Osteocyte (in vitro differentiated cells): Measurements from ENCODE around the gene U2AF2. TPM values are rescaled to one million over a fixed set of nuclear protein-coding genes. Genes with fewer than 3 reads are reported as not detected.

Experiments
- DNase-seq: peaks from one replicate; pipeline ENCODE4 v3.0.0; 2021; ENCODE audit warnings: mixed read lengths; ENCODE audit not compliant: unreplicated experiment; ENCODE audit errors: extremely low spot score
- H3K27ac Mint-ChIP-seq: one replicate; pipeline ENCODE4 v1.8.0; 2021; ENCODE audit warnings: mild to moderate bottlenecking, mixed read lengths; ENCODE audit not compliant: unreplicated experiment
- H3K27me3 Mint-ChIP-seq: one replicate; pipeline ENCODE4 v1.8.0; 2021; ENCODE audit warnings: mixed read lengths; ENCODE audit not compliant: unreplicated experiment
- H3K36me3 Mint-ChIP-seq: one replicate; pipeline ENCODE4 v1.8.0; 2021; ENCODE audit warnings: mixed read lengths; ENCODE audit not compliant: unreplicated experiment
- H3K4me1 Mint-ChIP-seq: one replicate; pipeline ENCODE4 v1.8.0; 2021; ENCODE audit warnings: mixed read lengths; ENCODE audit not compliant: unreplicated experiment
- H3K4me3 Mint-ChIP-seq: one replicate; pipeline ENCODE4 v1.8.0; 2021; ENCODE audit warnings: mild to moderate bottlenecking, moderate library complexity, mixed read lengths; ENCODE audit not compliant: unreplicated experiment
- H3K9me3 Mint-ChIP-seq: one replicate; pipeline ENCODE4 v1.8.0; 2021; ENCODE audit warnings: mixed read lengths; ENCODE audit not compliant: unreplicated experiment
- CTCF ChIP-seq: fragments of 200-600 bp; sonication (generic); IDR thresholded peaks from 2 replicates; pipeline ENCODE4 v1.5.0; 2021; ENCODE audit warnings: antibody characterized with exemption, mild to moderate bottlenecking, moderate library complexity
- total RNA-seq: library from RNA; stranded (reverse); gene quantifications from 2 replicates; pipeline ENCODE4 v1.2.1, GENCODE V29; 2021

The U2AF2 gene
- total RNA-seq, 1 donor from 2014 or later: 189 TPM

GRCh38 chr19:55613930-55614710 is 40.7 kb upstream of the U2AF2 start:
- TF ChIP-seq CTCF: no peak
- Mint-ChIP-seq H3K9me3 (no peaks in the 10 kb centered on the region), H3K36me3 (peaks cover 17% of the 10 kb centered on the region), H3K4me3 (no peak overlapping the region), H3K27ac (no peak overlapping the region), H3K4me1 (no peaks in the 10 kb centered on the region), H3K27me3 (no peaks in the 10 kb centered on the region)
- no peak for DNase-seq

GRCh38 chr19:55614711-55615542 is 39.9 kb upstream of the U2AF2 start:
- Mint-ChIP-seq H3K4me1 (no peaks in the 10 kb centered on the region), H3K4me3 (no peak overlapping the region), H3K36me3 (peaks cover 10% of the 10 kb centered on the region), H3K27me3 (no peaks in the 10 kb centered on the region), H3K9me3 (no peaks in the 10 kb centered on the region), H3K27ac (no peak overlapping the region)
- DNase-seq: no peak
- no peak for TF ChIP-seq CTCF

DNA sequence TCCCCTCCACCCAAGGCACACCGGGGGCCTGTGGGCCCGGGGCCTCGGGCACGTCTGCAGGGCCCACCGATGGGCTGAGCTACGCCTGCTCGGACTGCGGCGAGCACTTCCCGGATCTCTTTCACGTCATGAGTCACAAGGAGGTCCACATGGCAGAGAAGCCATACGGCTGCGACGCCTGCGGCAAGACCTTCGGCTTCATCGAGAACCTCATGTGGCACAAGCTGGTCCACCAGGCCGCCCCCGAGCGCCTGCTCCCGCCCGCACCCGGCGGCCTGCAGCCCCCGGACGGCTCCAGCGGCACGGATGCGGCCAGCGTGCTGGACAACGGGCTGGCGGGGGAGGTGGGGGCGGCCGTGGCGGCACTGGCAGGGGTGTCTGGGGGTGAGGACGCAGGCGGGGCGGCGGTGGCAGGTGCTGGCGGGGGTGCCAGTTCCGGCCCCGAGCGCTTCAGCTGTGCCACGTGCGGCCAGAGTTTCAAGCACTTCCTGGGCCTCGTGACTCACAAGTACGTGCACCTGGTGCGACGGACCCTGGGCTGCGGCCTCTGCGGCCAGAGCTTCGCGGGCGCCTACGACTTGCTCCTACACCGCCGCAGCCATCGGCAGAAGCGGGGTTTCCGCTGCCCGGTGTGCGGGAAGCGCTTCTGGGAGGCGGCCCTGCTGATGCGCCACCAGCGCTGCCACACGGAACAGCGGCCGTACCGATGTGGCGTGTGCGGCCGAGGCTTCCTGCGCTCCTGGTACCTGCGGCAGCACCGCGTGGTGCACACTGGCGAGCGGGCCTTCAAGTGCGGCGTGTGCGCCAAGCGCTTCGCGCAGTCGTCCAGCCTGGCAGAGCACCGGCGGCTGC is 39.1 kb upstream of the U2AF2 start:
- H3K4me1 Mint-ChIP-seq: no peaks in the 10 kb centered on the region
- DNase-seq: no peak
- no peak overlapping the region for H3K4me3 Mint-ChIP-seq
- no peaks in the 10 kb centered on the region for H3K9me3 Mint-ChIP-seq
- peaks cover 9% of the 10 kb centered on the region for H3K36me3 Mint-ChIP-seq
- no peak overlapping the region for H3K27ac Mint-ChIP-seq
- H3K27me3 Mint-ChIP-seq: no peaks in the 10 kb centered on the region
- TF ChIP-seq CTCF: no peak

GRCh38 chr19:55616395-55616875 is 38.4 kb upstream of the U2AF2 start:
- no peaks in the 10 kb centered on the region for H3K9me3 Mint-ChIP-seq

More at GRCh38 chr19:55616395-55616875, 38.4 kb upstream of the U2AF2 start:
- no peak overlapping the region for H3K27ac Mint-ChIP-seq
- TF ChIP-seq CTCF: no peak
- no peaks in the 10 kb centered on the region for H3K4me1 Mint-ChIP-seq
- no peak overlapping the region for H3K4me3 Mint-ChIP-seq
- DNase-seq: no peak
- peaks cover 9% of the 10 kb centered on the region for H3K36me3 Mint-ChIP-seq
- no peaks in the 10 kb centered on the region for H3K27me3 Mint-ChIP-seq
